LNCAP (cell line): ENCODE measurements around the gene PRKAR1A.

Experiments
- CTCF ChIP-seq: fragments of 450-650 bp; IDR thresholded peaks from 2 replicates; pipeline ENCODE4 v1.5.1; 2017; ENCODE audit warnings: mild to moderate bottlenecking

The PRKAR1A gene

GRCh38 chr17:68595496-68595895 lies 83.3 kb downstream of the PRKAR1A start:
- no peak for TF ChIP-seq CTCF

GRCh38 chr17:68595986-68596385 lies 83.8 kb downstream of the PRKAR1A start:
- no peak for TF ChIP-seq CTCF

- no peak for TF ChIP-seq CTCF
Measured at GRCh38 chr17:68596411-68596945, 84.2 kb downstream of the PRKAR1A start.

- TF ChIP-seq CTCF = no peak
Measured at GRCh38 chr17:68598074-68598473, 85.8 kb downstream of the PRKAR1A start.

- TF ChIP-seq CTCF = no peak
Measured at GRCh38 chr17:68598545-68598961, 86.3 kb downstream of the PRKAR1A start.

DNA sequence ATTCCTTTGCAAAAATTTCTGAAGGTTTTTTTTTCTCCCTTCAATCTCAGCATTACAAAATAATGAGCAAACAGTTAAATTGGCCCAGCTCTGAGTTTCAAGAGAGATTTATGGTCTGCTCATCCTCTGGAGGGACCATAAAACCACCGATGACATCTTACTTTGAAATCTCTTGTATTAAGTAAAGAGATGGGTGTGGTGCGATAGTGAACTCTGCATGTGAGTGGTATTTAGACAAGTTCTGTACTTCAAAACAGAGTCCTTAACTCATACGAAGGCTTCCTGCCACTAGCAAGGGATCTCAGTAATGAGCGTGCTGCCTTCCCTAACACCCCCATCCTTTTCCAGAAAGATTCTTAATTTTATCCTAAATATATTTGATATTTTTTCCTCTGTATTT lies 86.9 kb downstream of the PRKAR1A start:
- no peak for TF ChIP-seq CTCF

DNA sequence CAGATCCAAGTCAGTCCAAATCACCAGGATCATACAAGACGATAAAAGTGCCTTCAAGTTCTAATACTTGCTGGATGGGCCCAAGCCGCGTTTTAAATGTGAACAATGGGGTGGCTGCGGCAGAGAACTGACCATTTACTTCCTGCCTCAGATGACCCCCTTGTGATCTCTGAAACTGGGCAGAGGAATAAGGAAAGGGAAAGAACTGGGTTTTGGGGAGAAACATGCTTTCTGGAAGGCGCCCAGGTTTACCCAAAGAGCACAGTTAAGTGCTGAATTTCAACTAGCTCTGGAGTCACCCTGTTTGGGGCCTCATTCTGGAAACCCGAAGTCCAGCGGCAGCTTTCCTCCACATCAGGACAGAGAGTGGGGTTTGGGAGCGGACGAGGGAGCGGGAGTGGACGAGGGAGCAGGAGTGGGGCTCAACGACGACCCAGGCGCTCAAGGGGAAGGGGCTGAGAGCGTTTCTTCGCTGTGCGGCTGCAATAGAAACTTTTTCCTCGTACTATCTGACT lies 87.4 kb downstream of the PRKAR1A start:
- no peak for TF ChIP-seq CTCF
